ENCODE data around the gene GBGT1. TPM values are rescaled to one million over a fixed set of nuclear protein-coding genes. Genes with fewer than 3 reads are reported as not detected.
A peak's percentile ranks its signal among the peaks of the same experiment; 100 is the strongest.

GBGT1 gene
- total RNA-seq, 1 donor: 5.6 TPM

- no peak overlapping the region for H3K4me3 ChIP-seq (ENCODE audit: low read length)
These were observed 41.7 kb downstream of the GBGT1 start for GRCh38 chr9:133121915-133122550.

GRCh38 chr9:133121198-133121914 is 42.4 kb downstream of the GBGT1 start, which contains the start of gene RALGDS:
Gene RALGDS, minus strand, starts transcription at chr9:133121240. Its CDS starts 86 bp downstream, at chr9:133121154.
- Histone ChIP-seq H3K4me1 (ENCODE audit: insufficient read depth, low read length) (peaks cover 91% of the 10 kb centered on the region), H3K27me3 (ENCODE audit: insufficient read depth, low read length) (no peaks in the 10 kb centered on the region), H3K4me3 (ENCODE audit: low read length) (peak within 1 kb of the TSS; percentile 46), H3K9me3 (ENCODE audit: low read depth, low read length) (no peaks in the 10 kb centered on the region)

More at GRCh38 chr9:133121915-133122550, 41.7 kb downstream of the GBGT1 start:
- Histone ChIP-seq H3K4me1 (ENCODE audit: insufficient read depth, low read length) (peaks cover 91% of the 10 kb centered on the region), H3K27me3 (ENCODE audit: insufficient read depth, low read length) (no peaks in the 10 kb centered on the region), H3K9me3 (ENCODE audit: low read depth, low read length) (no peaks in the 10 kb centered on the region)

DNA sequence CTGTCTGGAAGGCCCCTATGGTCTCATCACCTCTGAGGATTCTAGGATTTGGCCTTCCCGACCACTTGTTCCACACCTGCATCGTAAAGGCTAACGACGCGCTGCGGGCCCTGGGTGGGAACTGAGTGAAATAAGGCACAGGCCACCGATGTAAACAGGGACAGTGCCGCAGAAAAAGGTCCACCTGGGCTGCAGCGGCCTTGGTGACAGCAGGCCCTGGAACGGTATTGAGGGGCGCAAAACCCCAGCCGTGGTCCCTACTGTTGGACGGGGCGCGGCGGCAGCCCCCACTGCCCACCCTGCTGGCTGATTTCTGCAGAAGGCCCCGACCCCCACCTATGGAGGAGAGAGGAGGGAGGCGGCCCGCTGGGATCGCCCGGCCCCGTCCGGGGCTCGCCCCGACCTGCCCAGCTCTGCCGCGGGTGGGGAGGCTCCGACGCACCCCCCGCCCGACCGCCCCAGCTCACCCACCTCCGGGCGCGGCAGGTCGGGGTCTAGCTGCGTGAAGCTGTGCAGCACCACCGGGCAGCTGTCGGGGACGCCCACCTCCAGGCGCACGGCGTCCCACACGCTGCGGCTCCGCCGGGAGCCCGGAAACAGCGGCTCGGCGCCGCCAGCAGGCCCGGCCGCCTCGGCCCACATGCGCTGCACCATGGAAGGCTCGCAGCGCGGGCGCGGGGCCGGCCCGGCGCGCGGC is 43.1 kb downstream of the GBGT1 start:
- peak overlapping the region; percentile 46 for H3K4me3 ChIP-seq (ENCODE audit: low read length)
- peaks cover 91% of the 10 kb centered on the region for H3K4me1 ChIP-seq (ENCODE audit: insufficient read depth, low read length)
- no peaks in the 10 kb centered on the region for H3K27me3 ChIP-seq (ENCODE audit: insufficient read depth, low read length)
- H3K9me3 ChIP-seq (ENCODE audit: low read depth, low read length): no peaks in the 10 kb centered on the region

- Histone ChIP-seq H3K4me3 (ENCODE audit: low read length) (peak overlapping the region; percentile 46), H3K9me3 (ENCODE audit: low read depth, low read length) (no peaks in the 10 kb centered on the region), H3K4me1 (ENCODE audit: insufficient read depth, low read length) (peaks cover 91% of the 10 kb centered on the region), H3K27me3 (ENCODE audit: insufficient read depth, low read length) (no peaks in the 10 kb centered on the region)
These were observed 43.7 kb downstream of the GBGT1 start for GRCh38 chr9:133119846-133120500.

DNA sequence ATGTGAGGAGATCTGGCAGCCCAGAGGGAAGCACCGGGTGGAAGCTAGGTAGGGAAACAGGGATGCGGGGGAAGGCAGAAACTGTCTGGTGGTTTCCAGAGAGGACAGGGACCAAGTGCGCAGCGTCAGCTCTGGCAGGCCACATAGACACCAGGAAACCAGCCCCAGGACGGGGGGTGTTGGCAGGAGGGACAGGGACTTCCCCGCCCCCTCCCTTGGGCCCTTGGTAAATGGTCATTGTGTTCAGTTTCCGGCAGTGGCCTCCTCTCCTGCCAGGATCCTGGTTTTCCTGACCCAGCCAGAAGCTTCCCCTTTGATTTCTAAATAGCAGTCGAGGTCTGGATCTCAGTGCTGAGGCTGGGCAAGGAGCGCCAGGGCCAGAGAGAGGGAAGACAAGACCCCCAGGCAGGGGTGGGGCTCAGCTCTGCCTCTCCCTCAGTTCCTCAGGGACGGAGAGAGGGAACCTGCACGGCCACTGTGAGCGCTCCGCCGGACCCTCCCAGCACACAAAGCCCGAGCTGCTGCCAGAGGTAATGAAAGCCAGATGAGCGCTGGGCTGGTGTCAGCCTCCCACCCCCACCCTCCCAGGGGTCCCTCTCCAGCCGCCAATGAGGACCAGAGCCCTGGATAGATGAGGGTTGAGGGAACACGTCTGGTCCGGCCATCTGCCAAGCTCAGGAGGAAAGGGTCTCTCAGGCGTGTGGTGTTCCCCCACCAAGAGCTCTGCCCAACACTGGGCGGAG is 44.4 kb downstream of the GBGT1 start:
- Histone ChIP-seq H3K4me3 (ENCODE audit: low read length) (no peak overlapping the region), H3K4me1 (ENCODE audit: insufficient read depth, low read length) (peaks cover 91% of the 10 kb centered on the region), H3K9me3 (ENCODE audit: low read depth, low read length) (no peaks in the 10 kb centered on the region)

GRCh38 chr9:133118568-133118967 is 45.1 kb downstream of the GBGT1 start:
- H3K4me1 ChIP-seq (ENCODE audit: insufficient read depth, low read length): peaks cover 93% of the 10 kb centered on the region
- H3K4me3 ChIP-seq (ENCODE audit: low read length): no peak overlapping the region
- H3K9me3 ChIP-seq (ENCODE audit: low read depth, low read length): no peaks in the 10 kb centered on the region
- no peaks in the 10 kb centered on the region for H3K27me3 ChIP-seq (ENCODE audit: insufficient read depth, low read length)

More for the DNA sequence above, 44.4 kb downstream of the GBGT1 start:
- no peaks in the 10 kb centered on the region for H3K27me3 ChIP-seq (ENCODE audit: insufficient read depth, low read length)

GRCh38 chr9:133118179-133118520 is 45.6 kb downstream of the GBGT1 start:
- Histone ChIP-seq H3K4me1 (ENCODE audit: insufficient read depth, low read length) (peaks cover 93% of the 10 kb centered on the region), H3K4me3 (ENCODE audit: low read length) (no peak overlapping the region), H3K27me3 (ENCODE audit: insufficient read depth, low read length) (no peaks in the 10 kb centered on the region), H3K9me3 (ENCODE audit: low read depth, low read length) (no peaks in the 10 kb centered on the region)

GRCh38 chr9:133117271-133118178 is 46.2 kb downstream of the GBGT1 start:
- Histone ChIP-seq H3K27me3 (ENCODE audit: insufficient read depth, low read length) (no peaks in the 10 kb centered on the region), H3K4me3 (ENCODE audit: low read length) (no peak overlapping the region), H3K4me1 (ENCODE audit: insufficient read depth, low read length) (peaks cover 93% of the 10 kb centered on the region), H3K9me3 (ENCODE audit: low read depth, low read length) (no peaks in the 10 kb centered on the region)

DNA sequence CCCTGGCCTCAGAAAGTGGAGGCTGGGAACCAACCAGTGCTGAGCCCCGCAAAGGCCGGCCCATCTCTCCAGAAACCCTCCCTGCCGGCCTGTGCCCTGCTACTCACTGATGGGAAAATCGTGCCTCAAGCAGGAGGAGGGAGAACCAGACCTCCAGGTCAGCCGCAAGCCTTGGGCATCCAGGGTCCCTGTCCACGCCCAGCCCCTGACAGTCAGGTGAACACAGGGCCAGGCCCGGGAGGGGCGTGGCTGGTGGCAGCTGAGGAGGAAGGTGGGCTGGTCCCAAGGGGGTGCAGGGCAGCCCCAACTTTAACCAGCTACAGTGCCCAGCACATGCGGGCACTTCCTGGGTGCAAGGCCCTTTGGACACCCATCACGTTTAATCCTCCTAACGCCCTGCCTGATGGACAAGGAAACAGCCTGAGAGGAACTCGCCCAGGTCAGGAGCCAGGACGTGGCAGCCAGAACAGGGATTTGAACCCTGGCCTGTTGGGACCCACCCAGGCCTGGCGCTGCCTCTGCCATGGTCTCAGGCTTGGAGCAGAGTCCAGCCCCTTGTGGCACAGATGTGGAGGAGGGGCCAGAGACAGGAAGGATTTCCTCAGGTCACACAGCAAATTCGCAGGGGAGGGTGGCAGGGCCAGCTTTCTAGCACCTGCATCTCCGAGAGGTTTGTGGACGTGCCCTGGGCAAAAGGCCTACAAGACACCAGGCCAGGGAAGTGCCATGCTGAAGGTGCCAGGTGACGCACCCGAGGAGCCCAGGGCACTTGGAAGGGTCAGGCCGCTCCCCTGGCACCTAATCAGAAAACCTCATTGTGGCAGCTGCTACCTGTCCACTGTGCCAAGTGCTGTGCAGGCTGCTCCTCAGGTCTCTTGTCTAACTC is 47.1 kb downstream of the GBGT1 start:
- no peaks in the 10 kb centered on the region for H3K27me3 ChIP-seq (ENCODE audit: insufficient read depth, low read length)
- no peaks in the 10 kb centered on the region for H3K9me3 ChIP-seq (ENCODE audit: low read depth, low read length)
- peaks cover 93% of the 10 kb centered on the region for H3K4me1 ChIP-seq (ENCODE audit: insufficient read depth, low read length)
- H3K4me3 ChIP-seq (ENCODE audit: low read length): no peak overlapping the region

DNA sequence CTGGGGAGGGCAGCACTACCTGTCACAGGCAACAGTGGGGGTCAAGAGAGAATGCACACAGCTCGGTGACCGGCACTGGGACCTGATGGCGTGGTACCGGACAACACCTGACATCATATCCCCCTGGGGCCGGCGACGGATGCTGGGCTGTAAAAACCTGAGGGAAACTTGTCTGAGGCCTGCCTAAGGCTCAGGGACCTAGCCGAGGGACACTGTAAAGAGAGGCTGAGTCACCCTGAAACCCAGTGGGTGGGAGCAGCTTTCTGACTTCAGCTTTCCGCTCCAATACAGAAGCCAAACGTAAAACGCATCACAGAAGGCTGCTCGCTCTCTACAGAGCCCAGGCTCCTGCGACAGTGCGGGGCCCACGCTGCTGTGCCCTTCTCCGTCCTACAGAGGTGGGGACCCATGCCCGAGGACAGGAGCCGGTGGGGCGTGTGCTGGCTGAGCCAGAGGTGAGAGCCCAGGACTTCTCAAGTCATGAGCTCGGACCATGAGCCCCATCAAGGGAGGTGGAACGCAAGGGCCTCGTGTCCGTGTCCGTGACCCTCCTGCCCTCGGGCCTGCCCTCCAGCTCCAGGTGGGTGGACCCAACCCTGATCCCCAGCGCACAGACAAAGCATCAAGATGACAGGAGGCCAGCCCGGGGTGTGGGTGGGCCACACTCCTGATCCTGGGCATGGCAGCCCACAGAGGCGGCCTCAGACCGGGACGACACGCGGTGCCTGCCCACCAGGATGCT is 47.9 kb downstream of the GBGT1 start:
- Histone ChIP-seq H3K27me3 (ENCODE audit: insufficient read depth, low read length) (no peaks in the 10 kb centered on the region), H3K4me3 (ENCODE audit: low read length) (no peak overlapping the region), H3K4me1 (ENCODE audit: insufficient read depth, low read length) (peaks cover 90% of the 10 kb centered on the region), H3K9me3 (ENCODE audit: low read depth, low read length) (no peaks in the 10 kb centered on the region)

DNA sequence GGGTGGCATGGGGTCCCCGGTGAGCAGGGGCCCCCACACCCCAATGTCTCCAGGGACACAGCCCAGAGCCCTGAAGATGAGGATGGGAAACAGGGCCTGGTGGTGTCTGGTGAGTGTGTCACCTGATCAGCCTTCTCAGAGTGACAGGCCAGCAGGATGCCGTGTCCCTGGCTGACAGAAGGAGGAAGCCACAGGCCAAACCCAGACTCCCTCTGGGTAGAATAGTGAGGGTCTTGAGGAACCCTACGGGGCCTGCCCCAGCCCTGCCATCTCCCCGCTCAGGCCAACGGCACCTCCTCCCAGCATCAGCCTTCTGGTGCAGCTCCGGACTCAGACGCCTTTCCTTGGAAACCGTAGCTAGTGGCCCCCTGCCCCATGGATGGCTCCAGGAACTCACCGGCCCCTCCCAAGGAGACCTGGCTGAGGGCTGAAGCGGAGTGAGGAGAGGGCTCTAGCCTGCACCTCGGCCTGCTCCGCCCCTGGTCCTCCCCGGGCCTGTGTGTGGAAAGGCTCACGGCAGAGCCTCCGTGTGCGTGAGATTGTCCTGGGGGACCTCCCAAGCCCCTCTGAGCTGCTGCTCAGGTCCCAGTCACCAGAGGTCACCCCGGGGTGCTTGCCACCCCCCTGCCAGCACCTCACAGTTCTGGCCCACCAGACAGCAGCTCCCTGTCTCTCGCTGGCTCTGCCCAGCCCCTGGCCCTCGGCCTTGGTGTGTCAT is 48.7 kb downstream of the GBGT1 start:
- peaks cover 83% of the 10 kb centered on the region for H3K4me1 ChIP-seq (ENCODE audit: insufficient read depth, low read length)
- H3K27me3 ChIP-seq (ENCODE audit: insufficient read depth, low read length): no peaks in the 10 kb centered on the region
- no peak overlapping the region for H3K4me3 ChIP-seq (ENCODE audit: low read length)
- H3K9me3 ChIP-seq (ENCODE audit: low read depth, low read length): no peaks in the 10 kb centered on the region

All from mononuclear cell (primary cell).